Left renal cortex interstitium (tissue), 4 donors: ENCODE data around the gene KRTAP4-6. TPM values are rescaled to one million over a fixed set of nuclear protein-coding genes. Genes with fewer than 3 reads are reported as not detected.
"Not testable (repeated sequence)": the region's sequence is repeated elsewhere in the genome, so short reads cannot be mapped to it uniquely, and the experiment has no call there.

ENCODE experiments used
- DNase-seq, 4 donors: peaks; one replicate each; pipeline ENCODE4 v3.0.0-alpha.2; 2013; ENCODE audit warnings: low read depth in 4 of 4, low spot score in 2 of 4, missing footprints in 1 of 4
- polyA plus RNA-seq, 4 donors: library from polyadenylated mRNA; unstranded; fragments of 120-200 nt; gene quantifications; one replicate each; pipeline ENCODE4 v1.2.1, GENCODE V29; 2013; ENCODE audit not compliant: insufficient read length in 4 of 4

KRTAP4-6 gene
- not detected for polyA plus RNA-seq

DNA sequence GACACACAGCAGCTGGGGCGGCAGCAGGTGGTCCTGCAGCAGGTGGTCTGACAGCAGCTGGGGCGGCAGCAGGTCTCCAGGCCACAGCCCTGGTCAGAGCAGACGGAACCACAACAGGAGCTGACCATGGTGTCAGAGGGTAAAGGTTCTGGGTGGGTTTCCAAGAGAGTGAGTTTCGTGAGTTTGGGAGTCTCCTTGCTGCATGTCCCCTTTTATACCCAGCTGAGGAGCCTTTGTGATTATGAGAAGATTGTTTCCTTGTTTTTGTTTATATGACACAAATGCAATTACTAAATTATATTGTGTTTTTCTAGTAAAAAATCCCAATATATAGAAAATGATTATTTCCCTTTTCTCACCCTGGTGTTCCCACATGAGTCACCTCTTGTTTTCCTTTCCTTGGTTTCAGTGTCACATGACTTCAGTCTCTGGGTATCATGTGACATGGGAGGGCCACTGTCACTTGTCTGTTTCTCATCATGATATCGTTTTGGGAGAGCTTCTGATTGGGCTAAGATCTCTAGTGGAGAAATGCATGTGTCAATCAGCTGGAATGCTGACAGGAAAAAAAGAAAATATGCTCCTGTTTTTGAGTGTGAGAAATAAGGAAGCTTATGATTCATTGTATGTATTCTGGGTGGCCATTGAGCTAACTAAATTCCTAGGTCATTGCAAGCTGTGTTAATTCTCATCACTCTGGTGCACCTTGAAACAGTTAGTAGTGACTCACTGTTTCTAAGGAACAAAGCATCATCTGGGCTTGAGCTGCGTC is at the start of gene KRTAP4-6:
Gene KRTAP4-6 (minus strand): TSS at position 185 of the 772 bp plus-strand sequence. CDS start 57 bp downstream, at position 128.
- DNase-seq, result no peak

DNA sequence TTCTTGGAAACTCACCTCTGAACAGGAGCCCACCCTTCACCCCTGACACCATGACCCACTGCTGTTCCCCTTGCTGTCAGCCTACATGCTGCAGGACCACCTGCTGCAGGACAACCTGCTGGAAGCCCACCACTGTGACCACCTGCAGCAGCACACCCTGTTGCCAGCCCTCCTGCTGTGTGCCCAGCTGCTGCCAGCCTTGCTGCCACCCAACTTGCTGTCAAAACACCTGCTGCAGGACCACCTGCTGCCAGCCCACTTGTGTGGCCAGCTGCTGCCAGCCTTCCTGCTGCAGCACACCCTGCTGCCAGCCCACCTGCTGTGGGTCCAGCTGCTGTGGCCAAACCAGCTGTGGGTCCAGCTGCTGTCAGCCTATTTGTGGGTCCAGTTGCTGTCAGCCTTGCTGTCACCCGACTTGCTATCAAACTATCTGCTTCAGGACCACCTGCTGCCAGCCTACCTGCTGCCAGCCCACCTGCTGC is 49.5 kb upstream of the KRTAP4-6 start, which contains the start of gene KRTAP9-1:
Gene KRTAP9-1 (plus strand): TSS at position 51 of the 482 bp plus-strand sequence. CDS start 0 bp downstream, at position 51.
- not testable (repeated sequence) for DNase-seq

DNA sequence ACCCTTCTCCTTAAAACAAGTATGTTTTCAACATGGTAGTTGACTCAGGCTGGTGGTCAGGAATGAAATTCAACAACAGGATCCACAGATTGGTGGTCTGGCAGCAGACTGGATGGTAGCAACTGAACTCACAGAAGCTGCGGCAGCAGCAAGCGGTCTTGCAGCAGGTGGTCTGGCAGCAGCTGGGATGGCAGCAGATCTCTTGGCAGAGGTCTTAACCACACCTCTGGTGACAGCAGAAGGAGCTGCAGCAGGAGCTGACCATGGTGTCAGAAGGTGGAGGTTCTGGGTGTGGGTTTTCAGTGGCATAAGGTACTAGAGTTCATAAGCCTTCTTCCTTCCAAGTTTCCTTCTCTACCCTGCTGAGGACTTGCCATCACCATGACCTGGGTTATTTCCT is 46.5 kb upstream of the KRTAP4-6 start:
- no peak for DNase-seq

DNA sequence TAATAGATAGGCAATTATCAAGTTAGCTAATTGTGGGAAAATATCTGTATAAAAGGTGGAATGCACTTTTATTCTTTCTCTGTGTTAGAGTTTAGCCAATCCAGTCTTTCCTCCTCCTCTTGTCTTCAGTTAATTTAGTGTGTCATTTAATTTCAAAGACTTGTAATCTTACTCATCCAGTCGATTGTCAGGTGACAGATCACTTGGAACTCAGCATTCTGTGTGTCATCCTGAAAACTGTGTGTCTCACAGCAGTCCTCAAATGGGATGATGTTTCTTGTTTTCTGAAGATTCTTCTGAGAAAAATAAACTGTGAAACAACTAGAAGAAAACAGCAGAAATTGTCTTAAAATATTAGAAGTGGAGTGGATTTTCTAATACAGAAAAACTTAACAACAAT is 44.7 kb upstream of the KRTAP4-6 start:
- no peak for DNase-seq

DNA sequence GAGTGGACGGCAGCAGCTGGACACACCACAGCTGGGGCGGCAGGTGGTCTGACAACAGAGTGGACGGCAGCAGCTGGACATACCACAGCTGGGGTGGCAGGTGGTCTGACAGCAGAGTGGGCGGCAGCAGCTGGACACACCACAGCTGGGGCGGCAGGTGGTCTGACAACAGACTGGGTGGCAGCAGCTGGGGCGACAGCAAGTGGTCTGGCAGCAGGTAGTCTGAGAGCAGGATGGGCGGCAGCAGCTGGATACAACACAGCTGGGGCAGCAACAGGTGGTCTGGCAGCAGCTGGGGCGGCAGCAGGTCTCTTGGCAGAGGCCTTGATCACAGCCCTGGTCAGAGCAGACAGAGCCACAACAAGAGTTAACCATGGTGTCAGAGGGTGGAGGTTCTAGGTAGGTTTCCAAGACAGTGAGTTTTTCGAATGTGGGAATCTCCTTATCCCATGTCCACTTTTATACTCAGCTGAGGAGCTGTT is 44.2 kb upstream of the KRTAP4-6 start, which contains the start of gene KRTAP4-1:
Gene KRTAP4-1 (minus strand): TSS at position 432 of the 482 bp plus-strand sequence. CDS start 57 bp downstream, at position 375.
- DNase-seq, result no peak

DNA sequence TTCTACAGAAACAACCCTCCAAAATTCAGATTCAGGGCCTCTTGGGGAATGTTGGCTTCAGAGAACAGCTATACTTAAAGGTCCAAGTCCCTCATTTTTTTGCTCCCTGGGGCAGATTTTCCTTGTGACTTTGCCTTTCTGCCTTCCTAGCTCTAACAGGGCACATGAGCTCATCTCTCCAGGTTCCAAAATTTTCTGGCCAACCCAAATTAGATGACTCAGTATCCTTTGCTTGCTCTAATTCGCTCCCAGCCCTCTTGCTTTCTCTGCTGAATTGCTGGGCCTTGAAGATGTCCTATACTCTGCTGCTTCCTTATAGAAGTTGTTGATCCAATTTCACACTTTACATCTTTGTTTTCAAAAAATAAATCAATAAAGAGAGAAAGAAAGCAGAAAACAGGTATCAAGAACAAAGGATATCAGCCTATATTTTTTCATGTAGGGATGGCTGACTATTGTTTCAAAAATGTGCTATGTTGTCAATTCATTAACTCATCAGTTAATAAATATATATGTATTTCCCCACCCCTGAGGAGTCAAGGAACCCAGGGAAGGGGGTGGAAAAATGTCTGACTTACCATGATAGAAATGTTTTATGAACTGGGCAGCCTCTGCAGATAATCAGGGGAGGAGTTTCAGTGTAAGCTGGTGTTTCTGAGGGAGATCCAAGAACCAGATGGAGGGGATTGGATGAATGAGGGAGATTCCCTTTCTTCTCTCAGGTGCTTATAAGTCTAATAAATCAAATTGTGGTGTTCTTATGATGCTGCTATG is 38.7 kb upstream of the KRTAP4-6 start:
- DNase-seq, result no peak

- no peak for DNase-seq
These were observed 38.0 kb upstream of the KRTAP4-6 start for GRCh38 chr17:41178341-41178740.

DNA sequence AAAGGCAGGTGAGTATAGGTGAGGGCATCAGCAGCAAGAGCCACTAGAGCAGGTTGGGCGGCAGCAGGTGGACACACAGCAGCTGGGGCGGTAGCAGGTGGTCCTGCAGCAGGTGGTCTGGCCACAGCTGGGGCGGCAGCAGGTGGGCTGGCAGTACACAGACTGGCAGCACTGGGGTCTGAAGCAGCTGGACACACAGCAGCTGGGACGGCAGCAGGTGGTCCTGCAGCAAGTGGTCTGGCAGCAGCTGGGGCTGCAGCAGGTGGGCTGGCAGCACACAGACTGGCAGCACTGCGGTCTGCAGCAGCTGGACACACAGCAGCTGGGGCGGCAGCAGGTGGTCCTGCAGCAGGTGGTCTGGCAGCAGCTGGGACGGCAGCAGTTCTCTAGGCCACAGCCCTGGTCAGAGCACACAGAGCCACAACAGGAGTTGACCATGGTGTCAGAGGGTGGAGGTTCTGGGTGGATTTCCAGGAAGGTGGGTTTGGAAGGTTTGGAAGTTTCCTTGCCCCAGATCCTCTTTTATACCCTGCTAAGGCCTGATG is 37.5 kb upstream of the KRTAP4-6 start, which contains the start of gene KRTAP4-2:
Gene KRTAP4-2 (minus strand): TSS at position 495 of the 545 bp plus-strand sequence. CDS start 57 bp downstream, at position 438.
- no peak for DNase-seq

GRCh38 chr17:41176744-41177387 is 36.5 kb upstream of the KRTAP4-6 start:
- DNase-seq, result no peak

GRCh38 chr17:41171886-41172285 is 31.5 kb upstream of the KRTAP4-6 start:
- no peak for DNase-seq

DNA sequence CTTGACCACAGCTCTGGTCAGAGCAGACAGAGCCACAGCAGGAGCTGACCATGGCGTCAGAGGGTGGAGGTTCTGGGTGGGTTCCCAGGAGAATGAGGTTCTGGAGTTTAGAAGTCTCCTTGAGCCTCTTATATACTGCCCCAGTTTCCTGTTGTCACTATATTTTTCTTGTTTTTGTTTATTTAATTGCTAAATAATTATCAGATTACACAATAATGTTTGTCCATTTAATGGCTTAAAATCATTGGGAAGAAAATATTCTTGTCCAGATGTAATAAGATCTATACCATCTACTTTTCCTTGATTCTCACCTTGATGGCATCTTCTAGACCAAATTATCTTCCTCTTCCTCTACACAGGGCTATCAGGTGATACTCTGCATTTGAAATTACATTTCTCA is 27.8 kb upstream of the KRTAP4-6 start, which contains the start of gene KRTAP4-3:
Gene KRTAP4-3 (minus strand): TSS at position 101 of the 400 bp plus-strand sequence. CDS start 49 bp downstream, at position 52.
- no peak for DNase-seq

DNA sequence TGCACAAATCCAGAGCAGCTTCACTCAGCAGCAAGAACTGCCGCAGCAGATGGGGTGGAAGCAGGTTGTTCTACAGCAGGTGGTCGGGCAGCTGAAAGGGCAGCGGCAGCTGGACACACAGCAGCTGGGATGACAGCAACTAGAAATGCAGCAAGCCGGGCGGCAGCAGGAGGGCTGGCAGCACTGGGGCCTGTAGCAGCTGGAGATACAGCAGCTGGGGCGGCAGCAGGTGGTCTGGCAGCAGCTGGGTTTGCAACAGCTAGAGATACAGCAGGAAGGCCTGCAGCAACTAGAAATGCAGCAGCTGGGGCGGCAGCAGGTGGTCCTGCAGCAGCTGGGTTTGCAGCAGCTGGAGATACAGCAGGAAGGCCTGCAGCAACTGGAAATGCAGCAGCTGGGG is 27.2 kb upstream of the KRTAP4-6 start:
- DNase-seq, result no peak

- no peak for DNase-seq
These were observed 23.5 kb upstream of the KRTAP4-6 start for GRCh38 chr17:41163828-41164227.

DNA sequence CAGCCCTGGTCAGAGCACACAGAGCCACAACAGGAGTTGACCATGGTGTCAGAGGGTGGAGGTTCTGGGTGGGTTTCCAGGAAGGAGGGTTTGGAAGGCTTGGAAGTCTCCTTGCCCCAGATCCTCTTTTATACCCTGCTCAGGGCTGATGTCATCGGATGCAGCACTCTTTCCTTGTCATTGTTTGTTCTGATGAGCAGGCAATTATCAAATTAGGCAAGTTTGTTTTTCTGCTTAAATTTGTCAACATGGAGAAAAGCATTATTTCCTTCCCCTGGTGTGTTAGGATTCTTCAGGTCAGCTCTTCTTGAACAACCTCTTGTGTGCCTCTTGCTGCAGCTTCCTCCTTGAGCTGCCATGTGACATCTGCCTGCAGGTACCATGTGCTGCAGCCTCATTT is 20.3 kb upstream of the KRTAP4-6 start, which contains the start of gene KRTAP4-4:
Gene KRTAP4-4 (minus strand): TSS at position 101 of the 400 bp plus-strand sequence. CDS start 57 bp downstream, at position 44.
- no peak for DNase-seq

DNA sequence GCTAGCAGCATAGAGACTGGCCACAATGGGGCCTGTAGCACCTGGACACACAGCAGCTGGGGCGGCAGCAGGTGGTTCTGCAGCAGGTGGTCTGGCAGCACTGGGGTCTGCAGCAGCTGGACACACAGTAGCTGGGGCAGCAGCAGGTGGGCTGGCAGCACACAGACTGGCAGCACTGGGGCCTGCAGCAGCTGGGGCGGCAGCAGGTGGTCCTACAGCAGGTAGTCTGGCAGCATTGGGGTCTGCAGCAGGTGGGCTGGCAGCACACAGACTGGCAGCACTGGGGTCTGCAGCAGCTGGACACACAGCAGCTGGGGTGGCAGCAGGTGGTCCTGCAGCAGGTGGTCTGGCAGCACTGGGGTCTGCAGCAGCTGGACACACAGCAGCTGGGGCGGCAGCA is 19.8 kb upstream of the KRTAP4-6 start:
- not testable (repeated sequence) for DNase-seq

- no peak for DNase-seq
These were observed 13.5 kb upstream of the KRTAP4-6 start for GRCh38 chr17:41153856-41154255.

GRCh38 chr17:41151525-41151924 is 11.2 kb upstream of the KRTAP4-6 start:
- DNase-seq, result no peak

DNA sequence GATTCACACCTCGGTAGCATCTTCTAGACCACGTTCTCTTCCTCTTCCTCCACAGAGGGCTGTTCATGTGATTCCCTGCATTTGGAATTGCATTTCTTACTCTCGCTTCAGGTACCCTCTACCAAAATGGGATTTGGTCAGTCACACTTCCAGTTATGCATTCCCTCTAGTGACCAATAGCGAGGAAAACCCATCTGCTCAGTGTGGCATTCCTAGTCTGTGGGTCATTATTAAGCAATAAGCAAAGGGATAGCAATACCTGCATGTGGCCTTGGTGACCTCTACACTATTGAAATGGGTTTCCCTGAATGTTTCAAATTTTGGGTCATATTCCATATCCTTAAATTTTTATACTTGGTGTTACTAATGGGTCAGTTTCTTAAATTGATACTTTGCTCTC is 9.7 kb upstream of the KRTAP4-6 start:
- no peak for DNase-seq

DNA sequence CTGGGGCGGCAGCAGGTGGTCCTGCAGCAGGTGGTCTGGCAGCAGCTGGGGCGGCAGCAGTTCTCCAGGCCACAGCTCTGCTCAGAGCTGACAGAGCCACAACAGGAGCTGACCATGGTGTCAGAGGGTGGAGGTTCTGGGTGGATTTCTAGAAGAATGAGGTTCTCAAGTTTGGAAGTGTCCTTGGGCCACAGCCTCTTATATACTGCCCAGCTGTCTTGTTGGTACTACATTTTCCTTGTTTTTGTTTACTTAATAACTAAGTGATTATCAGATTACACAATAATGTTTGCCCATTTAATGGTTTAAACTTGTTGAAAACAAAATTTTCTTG is 9.3 kb upstream of the KRTAP4-6 start, which contains the start of gene KRTAP4-5:
Gene KRTAP4-5 (minus strand): TSS at position 174 of the 334 bp plus-strand sequence. CDS start 58 bp downstream, at position 116.
- no peak for DNase-seq
